ENCODE measurements around the gene PRND. TPM values are rescaled to one million over a fixed set of nuclear protein-coding genes. Genes with fewer than 3 reads are reported as not detected.

PRND gene
- total and polyA plus RNA-seq, 10 of the 15 experiments (the other 5 are each of a cell fraction or from before 2014, with no cell fraction given), result not detected

DNA sequence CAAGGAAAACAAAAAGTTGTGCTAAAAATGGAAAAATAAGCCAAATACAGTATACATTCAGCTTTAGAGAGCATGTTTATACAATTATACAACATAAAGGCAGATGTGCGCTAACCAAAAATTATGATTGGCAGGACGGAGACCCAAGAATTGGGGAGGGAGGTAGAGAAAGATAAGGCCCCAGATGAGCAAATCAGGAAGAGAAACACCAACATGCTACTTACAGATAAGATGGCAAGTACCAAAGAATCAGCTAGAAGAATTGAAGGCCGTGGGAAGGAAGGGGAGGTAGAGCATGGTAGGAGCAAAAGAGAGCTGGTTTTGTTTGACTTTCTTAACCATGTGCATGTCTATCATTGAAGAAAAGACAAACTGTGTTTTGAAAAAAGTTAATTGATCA lies 45.4 kb downstream of the PRND start (continued):
- TF ChIP-seq PRDM15 (CRISPR knock-in tag; IDR thresholded peaks at IDR 0.05), result no peak
- TF ChIP-seq JUNB (IDR thresholded peaks at IDR 0.05), result no peak
- TF ChIP-seq, protein P1, sequence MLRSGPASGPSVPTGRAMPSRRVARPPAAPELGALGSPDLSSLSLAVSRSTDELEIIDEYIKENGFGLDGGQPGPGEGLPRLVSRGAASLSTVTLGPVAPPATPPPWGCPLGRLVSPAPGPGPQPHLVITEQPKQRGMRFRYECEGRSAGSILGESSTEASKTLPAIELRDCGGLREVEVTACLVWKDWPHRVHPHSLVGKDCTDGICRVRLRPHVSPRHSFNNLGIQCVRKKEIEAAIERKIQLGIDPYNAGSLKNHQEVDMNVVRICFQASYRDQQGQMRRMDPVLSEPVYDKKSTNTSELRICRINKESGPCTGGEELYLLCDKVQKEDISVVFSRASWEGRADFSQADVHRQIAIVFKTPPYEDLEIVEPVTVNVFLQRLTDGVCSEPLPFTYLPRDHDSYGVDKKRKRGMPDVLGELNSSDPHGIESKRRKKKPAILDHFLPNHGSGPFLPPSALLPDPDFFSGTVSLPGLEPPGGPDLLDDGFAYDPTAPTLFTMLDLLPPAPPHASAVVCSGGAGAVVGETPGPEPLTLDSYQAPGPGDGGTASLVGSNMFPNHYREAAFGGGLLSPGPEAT (IDR thresholded peaks at IDR 0.05; ENCODE audit: low read depth), result no peak
- no peak for TF ChIP-seq TARDBP (IDR thresholded peaks at IDR 0.05; ENCODE audit: borderline replicate concordance)
- TF ChIP-seq CHD1 (IDR thresholded peaks at IDR 0.05; ENCODE audit: low read depth, low read length), result no peak
- no peak for TF ChIP-seq WRNIP1 (IDR thresholded peaks at IDR 0.05; ENCODE audit: borderline replicate concordance, low read depth, low read length)
- TF ChIP-seq, protein P2, sequence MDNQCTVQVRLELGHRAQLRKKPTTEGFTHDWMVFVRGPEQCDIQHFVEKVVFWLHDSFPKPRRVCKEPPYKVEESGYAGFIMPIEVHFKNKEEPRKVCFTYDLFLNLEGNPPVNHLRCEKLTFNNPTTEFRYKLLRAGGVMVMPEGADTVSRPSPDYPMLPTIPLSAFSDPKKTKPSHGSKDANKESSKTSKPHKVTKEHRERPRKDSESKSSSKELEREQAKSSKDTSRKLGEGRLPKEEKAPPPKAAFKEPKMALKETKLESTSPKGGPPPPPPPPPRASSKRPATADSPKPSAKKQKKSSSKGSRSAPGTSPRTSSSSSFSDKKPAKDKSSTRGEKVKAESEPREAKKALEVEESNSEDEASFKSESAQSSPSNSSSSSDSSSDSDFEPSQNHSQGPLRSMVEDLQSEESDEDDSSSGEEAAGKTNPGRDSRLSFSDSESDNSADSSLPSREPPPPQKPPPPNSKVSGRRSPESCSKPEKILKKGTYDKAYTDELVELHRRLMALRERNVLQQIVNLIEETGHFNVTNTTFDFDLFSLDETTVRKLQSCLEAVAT (IDR thresholded peaks at IDR 0.05), result no peak
